H9 (cell line): ENCODE results near the gene PRSS56. TPM values are rescaled to one million over a fixed set of nuclear protein-coding genes. Genes with fewer than 3 reads are reported as not detected.

Experiments used
- DNase-seq: peaks from one replicate; pipeline ENCODE4 v3.0.0-alpha.2; 2017
- H2AFZ ChIP-seq: one replicate; pipeline ENCODE4 v1.6.1; 2013; ENCODE audit warnings: mild to moderate bottlenecking, low read length, control low read depth, moderate library complexity
- H2AK5ac ChIP-seq: 2 replicates; pipeline ENCODE4 v1.6.1; 2013; ENCODE audit warnings: low read length, control low read depth, mixed read lengths; ENCODE audit not compliant: insufficient read length
- H2BK120ac ChIP-seq: one replicate; pipeline ENCODE4 v1.6.1; 2013; ENCODE audit warnings: low read depth, mild to moderate bottlenecking, low read length, control low read depth, inconsistent platforms; ENCODE audit not compliant: poor library complexity, severe bottlenecking
- H2BK12ac ChIP-seq: 2 replicates; pipeline ENCODE4 v1.6.1; 2013; ENCODE audit warnings: low read length, control low read depth, mixed read lengths, low read depth; ENCODE audit not compliant: insufficient read length
- H2BK15ac ChIP-seq: 2 replicates; pipeline ENCODE4 v1.6.1; 2013; ENCODE audit warnings: low read depth, low read length, control low read depth
- H2BK20ac ChIP-seq: one replicate; pipeline ENCODE4 v1.6.1; 2013; ENCODE audit warnings: low read depth, mild to moderate bottlenecking, low read length, control low read depth, inconsistent platforms; ENCODE audit not compliant: poor library complexity, severe bottlenecking
- H2BK5ac ChIP-seq: 2 replicates; pipeline ENCODE4 v1.6.1; 2013; ENCODE audit warnings: low read length, control low read depth, mixed read lengths; ENCODE audit not compliant: insufficient read length
- H3K14ac ChIP-seq: 2 replicates; pipeline ENCODE4 v1.6.1; 2013; ENCODE audit warnings: low read length, control low read depth; ENCODE audit not compliant: insufficient read depth
- H3K18ac ChIP-seq: 2 replicates; pipeline ENCODE4 v1.6.1; 2013; ENCODE audit warnings: low read depth, mild to moderate bottlenecking, mixed read lengths, low read length, control low read depth; ENCODE audit not compliant: insufficient read length
- H3K23ac ChIP-seq: 2 replicates; pipeline ENCODE4 v1.6.1; 2013; ENCODE audit warnings: low read length, control low read depth, mixed read lengths, low read depth; ENCODE audit not compliant: insufficient read length
- H3K23me2 ChIP-seq: 2 replicates; pipeline ENCODE4 v1.6.1; 2013; ENCODE audit warnings: low read depth, mild to moderate bottlenecking, mixed read lengths, low read length, control low read depth; ENCODE audit not compliant: insufficient read length, poor library complexity, severe bottlenecking
- H3K27ac ChIP-seq: 2 replicates; pipeline ENCODE4 v1.5.1; 2013; ENCODE audit warnings: low read length, control low read depth, mixed read lengths, low read depth; ENCODE audit not compliant: insufficient read length
- H3K27me3 ChIP-seq: 2 replicates; pipeline ENCODE4 v1.6.1; 2013; ENCODE audit warnings: low read length, control low read depth, inconsistent platforms; ENCODE audit not compliant: insufficient read depth
- H3K4ac ChIP-seq: 2 replicates; pipeline ENCODE4 v1.6.1; 2013; ENCODE audit warnings: low read depth, mild to moderate bottlenecking, control low read depth, inconsistent platforms, low read length, moderate library complexity
- H3K4me1 ChIP-seq: 2 replicates; pipeline ENCODE4 v1.6.1; 2013; ENCODE audit warnings: low read length, control low read depth, inconsistent platforms; ENCODE audit not compliant: insufficient read depth
- H3K4me2 ChIP-seq: 2 replicates; pipeline ENCODE4 v1.6.1; 2013; ENCODE audit warnings: low read length, control low read depth, mixed read lengths; ENCODE audit not compliant: insufficient read length, insufficient read depth
- H3K56ac ChIP-seq: 2 replicates; pipeline ENCODE4 v1.6.1; 2013; ENCODE audit warnings: low read depth, mild to moderate bottlenecking, mixed read lengths, low read length, control low read depth; ENCODE audit not compliant: insufficient read length
- H3K79me1 ChIP-seq: 2 replicates; pipeline ENCODE4 v1.6.1; 2013; ENCODE audit warnings: low read depth, mild to moderate bottlenecking, moderate library complexity, low read length, control low read depth, inconsistent platforms; ENCODE audit not compliant: insufficient read depth, poor library complexity, severe bottlenecking
- H3K79me2 ChIP-seq: 2 replicates; pipeline ENCODE4 v1.6.1; 2013; ENCODE audit warnings: low read length, control low read depth, inconsistent platforms; ENCODE audit not compliant: insufficient read depth
- H3K9ac ChIP-seq: 2 replicates; pipeline ENCODE4 v1.6.1; 2013; ENCODE audit warnings: low read length, control low read depth, mixed read lengths; ENCODE audit not compliant: insufficient read length; ENCODE audit errors: extremely low read depth
- H3K9me3 ChIP-seq: one replicate; pipeline ENCODE4 v1.6.1; 2013; ENCODE audit warnings: low read depth, low read length, inconsistent platforms; ENCODE audit not compliant: control insufficient read depth
- H3T11ph ChIP-seq: one replicate; pipeline ENCODE4 v1.6.1; 2013; ENCODE audit warnings: mild to moderate bottlenecking, low read length, control low read depth, inconsistent platforms
- H4K20me1 ChIP-seq: one replicate; pipeline ENCODE4 v1.6.1; 2013; ENCODE audit not compliant: control insufficient read depth, insufficient read length, insufficient read depth
- H4K5ac ChIP-seq: 2 replicates; pipeline ENCODE4 v1.6.1; 2013; ENCODE audit warnings: low read depth, mild to moderate bottlenecking, mixed read lengths, low read length, control low read depth; ENCODE audit not compliant: insufficient read length
- H4K8ac ChIP-seq: replicated peaks from 2 replicates; pipeline ENCODE4 v1.6.1; 2013; ENCODE audit warnings: low read length, control low read depth, mixed read lengths, low read depth; ENCODE audit not compliant: insufficient read length
- H4K91ac ChIP-seq: 2 replicates; pipeline ENCODE4 v1.6.1; 2013; ENCODE audit warnings: low read depth, mild to moderate bottlenecking, moderate library complexity, mixed read lengths, low read length, control low read depth; ENCODE audit not compliant: insufficient read length
- H3K27ac Mint-ChIP-seq, 3 experiments: 2 replicates in 2 of 3; 3 replicates in 1 of 3; pipeline ENCODE4 v1.8.0; 2020 to 2021; ENCODE audit warnings: mixed read lengths in 3 of 3, mild to moderate bottlenecking in 1 of 3, moderate library complexity in 1 of 3
- H3K27me3 Mint-ChIP-seq: 2 replicates; pipeline ENCODE4 v1.8.0; 2021; ENCODE audit warnings: low read depth, mild to moderate bottlenecking, moderate library complexity, mixed read lengths
- H3K36me3 Mint-ChIP-seq, 3 experiments: 2 replicates in 2 of 3; 3 replicates in 1 of 3; pipeline ENCODE4 v1.8.0; 2020 to 2021; ENCODE audit warnings: low read depth in 3 of 3, mixed read lengths in 3 of 3; ENCODE audit not compliant: insufficient read depth in 1 of 3
- H3K4me1 Mint-ChIP-seq, 2 experiments: 2 replicates each; pipeline ENCODE4 v1.8.0; 2020; ENCODE audit warnings: mixed read lengths in 2 of 2
- H3K4me3 Mint-ChIP-seq, 2 experiments: 2 replicates in 1 of 2; 3 replicates in 1 of 2; pipeline ENCODE4 v1.8.0; 2020 to 2021; ENCODE audit warnings: mild to moderate bottlenecking in 2 of 2, mixed read lengths in 2 of 2, moderate library complexity in 1 of 2
- H3K9me3 Mint-ChIP-seq, 2 experiments: 2 replicates in 1 of 2; 3 replicates in 1 of 2; pipeline ENCODE4 v1.8.0; 2020; ENCODE audit warnings: mild to moderate bottlenecking in 2 of 2, mixed read lengths in 2 of 2, moderate library complexity in 1 of 2
- total RNA-seq: library from RNA; stranded (reverse); gene quantifications from 2 replicates; pipeline ENCODE4 v1.2.1, GENCODE V29; 2021
- TF ChIP-seq, protein P1 (sequence below): fragments of 200-600 bp; sonication (generic); conservative IDR thresholded peaks from 3 replicates; pipeline ENCODE4 v1.8.0; 2021; ENCODE audit warnings: antibody characterized with exemption, mild to moderate bottlenecking

Gene PRSS56
- total RNA-seq, 1 experiment from 2014 or later: not detected

DNA sequence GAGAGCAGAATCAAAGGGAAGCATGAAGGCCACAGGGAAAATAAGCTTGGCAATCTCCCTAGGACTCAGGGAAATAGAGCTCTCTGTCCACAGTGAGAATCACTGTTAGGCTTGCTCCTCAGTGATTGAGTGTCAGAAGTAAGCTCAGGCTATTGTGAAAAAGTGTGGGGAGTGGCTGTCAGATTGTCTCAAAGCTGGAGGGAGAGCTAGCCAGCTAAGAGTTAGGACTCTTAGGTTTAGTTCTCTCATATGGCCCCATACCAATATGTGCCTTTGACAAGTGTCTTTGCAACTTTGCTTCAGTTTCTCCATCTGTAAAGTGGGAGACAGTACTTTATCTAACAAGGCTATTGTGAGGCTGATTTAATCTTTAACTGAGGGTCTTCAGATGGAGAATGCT, 47.5 kb downstream of the PRSS56 start:
- H4K20me1 ChIP-seq: no peaks in the 10 kb centered on the region
- H3K18ac ChIP-seq: no peak overlapping the region
- H3K4me1 ChIP-seq: no peaks in the 10 kb centered on the region
- no peak overlapping the region for H3K14ac ChIP-seq
- no peak overlapping the region for H3K4me3 Mint-ChIP-seq
- no peaks in the 10 kb centered on the region for H3K79me1 ChIP-seq
- H2BK120ac ChIP-seq: no peak overlapping the region
- H3K79me2 ChIP-seq: no peaks in the 10 kb centered on the region
- H2BK20ac ChIP-seq: no peak overlapping the region
- no peak overlapping the region for H3T11ph ChIP-seq
- no peak overlapping the region for H2AK5ac ChIP-seq
- H2BK5ac ChIP-seq: no peak overlapping the region
- DNase-seq: no peak
- H3K4me1 Mint-ChIP-seq: peaks cover 7 to 9% of the 10 kb centered on the region in 2 experiments; a peak in 3 of 4 replicates
- H3K27ac ChIP-seq: no peak overlapping the region
- H3K56ac ChIP-seq: no peak overlapping the region
- TF ChIP-seq, protein P1, sequence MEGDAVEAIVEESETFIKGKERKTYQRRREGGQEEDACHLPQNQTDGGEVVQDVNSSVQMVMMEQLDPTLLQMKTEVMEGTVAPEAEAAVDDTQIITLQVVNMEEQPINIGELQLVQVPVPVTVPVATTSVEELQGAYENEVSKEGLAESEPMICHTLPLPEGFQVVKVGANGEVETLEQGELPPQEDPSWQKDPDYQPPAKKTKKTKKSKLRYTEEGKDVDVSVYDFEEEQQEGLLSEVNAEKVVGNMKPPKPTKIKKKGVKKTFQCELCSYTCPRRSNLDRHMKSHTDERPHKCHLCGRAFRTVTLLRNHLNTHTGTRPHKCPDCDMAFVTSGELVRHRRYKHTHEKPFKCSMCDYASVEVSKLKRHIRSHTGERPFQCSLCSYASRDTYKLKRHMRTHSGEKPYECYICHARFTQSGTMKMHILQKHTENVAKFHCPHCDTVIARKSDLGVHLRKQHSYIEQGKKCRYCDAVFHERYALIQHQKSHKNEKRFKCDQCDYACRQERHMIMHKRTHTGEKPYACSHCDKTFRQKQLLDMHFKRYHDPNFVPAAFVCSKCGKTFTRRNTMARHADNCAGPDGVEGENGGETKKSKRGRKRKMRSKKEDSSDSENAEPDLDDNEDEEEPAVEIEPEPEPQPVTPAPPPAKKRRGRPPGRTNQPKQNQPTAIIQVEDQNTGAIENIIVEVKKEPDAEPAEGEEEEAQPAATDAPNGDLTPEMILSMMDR: no peak
- no peak overlapping the region for H4K5ac ChIP-seq
- H2BK15ac ChIP-seq: no peak overlapping the region
- no peak overlapping the region for H3K23ac ChIP-seq
- H2AFZ ChIP-seq: no peak overlapping the region
- no peak overlapping the region for H4K8ac ChIP-seq
- no peak overlapping the region for H3K4me2 ChIP-seq
- H3K4ac ChIP-seq: no peak overlapping the region
- no peaks in the 10 kb centered on the region for H3K23me2 ChIP-seq
- H3K27ac Mint-ChIP-seq: no peak overlapping the region
- H3K27me3 ChIP-seq: no peaks in the 10 kb centered on the region
- H3K9me3 Mint-ChIP-seq: no peaks in the 10 kb centered on the region
- H2BK12ac ChIP-seq: no peak overlapping the region
- H3K9me3 ChIP-seq: no peaks in the 10 kb centered on the region
- no peaks in the 10 kb centered on the region for H3K27me3 Mint-ChIP-seq
- no peak overlapping the region for H3K9ac ChIP-seq
- peaks cover 42 to 87% (median 75%) of the 10 kb centered on the region in 3 experiments; a peak in 6 of 7 replicates for H3K36me3 Mint-ChIP-seq
- H4K91ac ChIP-seq: no peak overlapping the region
